Posterior cingulate gyrus (tissue), 11 donors: Measurements from ENCODE around the gene PTPN14.
"Not testable (repeated sequence)": the region's sequence is repeated elsewhere in the genome, so short reads cannot be mapped to it uniquely, and the experiment has no call there.

Experiments
- DNase-seq, 10 donors: peaks; one replicate each; pipeline versions ENCODE4 v3.0.0 to v3.0.0-alpha.2; 2020 to 2021; ENCODE audit warnings: mixed read lengths in 3 of 10
- intact Hi-C: fragments of 100-400 bp; cut with DNase I; formaldehyde crosslinking; loops from one replicate; pipeline ENCODE4 v1.15.1; 2023

The PTPN14 gene

DNA sequence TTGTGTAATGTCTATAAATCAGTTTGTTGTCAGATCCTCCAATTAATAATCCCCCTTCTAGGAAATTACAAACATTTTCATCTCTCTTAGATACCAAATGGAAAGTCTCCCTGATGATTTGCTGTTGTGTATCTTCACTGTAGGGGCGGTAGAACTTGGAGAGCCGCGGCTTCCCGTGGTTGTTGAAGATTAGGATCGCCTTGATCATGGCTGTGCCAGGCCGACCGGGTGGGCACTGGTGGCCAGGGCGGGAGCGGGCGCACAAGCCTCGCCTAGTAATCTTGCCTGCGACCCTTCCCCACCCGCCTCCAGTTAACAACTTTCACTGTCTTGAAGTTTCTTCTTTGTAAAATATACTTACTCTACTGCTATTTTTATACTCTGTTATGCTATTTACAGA, 68.2 kb downstream of the PTPN14 start:
- intact Hi-C loops, DNase-seq: not testable (repeated sequence)

DNA sequence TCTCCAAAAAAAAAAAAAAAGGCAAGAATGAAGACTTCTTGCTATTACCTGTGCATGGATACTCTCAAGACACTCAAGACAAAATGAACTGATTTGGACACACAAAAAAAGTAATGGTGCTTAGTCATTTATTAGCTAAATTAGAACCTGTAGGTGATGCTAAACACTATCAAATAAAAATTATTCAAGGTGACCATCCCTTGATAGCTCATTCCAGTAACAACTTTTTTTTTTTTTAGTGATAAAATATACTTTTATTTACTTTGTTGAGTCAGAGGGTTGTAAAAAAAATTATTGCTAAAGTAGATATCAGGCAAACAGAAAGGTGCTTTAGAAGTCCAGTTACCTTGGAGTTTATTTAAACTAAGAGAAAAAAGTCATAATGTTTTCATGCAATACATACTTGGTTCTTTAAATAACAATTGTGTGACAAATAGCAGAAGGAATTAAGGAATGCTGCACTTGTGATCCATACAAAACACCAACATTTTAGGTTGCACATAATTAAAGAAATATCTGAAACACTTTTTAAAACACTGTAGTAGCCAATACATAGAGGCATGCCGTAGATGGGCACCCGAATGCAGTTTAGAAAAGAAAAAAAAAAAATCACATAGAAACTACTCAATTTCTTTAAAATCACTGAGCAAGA, 69.3 kb downstream of the PTPN14 start:
- intact Hi-C loops, DNase-seq: not testable (repeated sequence)

DNA sequence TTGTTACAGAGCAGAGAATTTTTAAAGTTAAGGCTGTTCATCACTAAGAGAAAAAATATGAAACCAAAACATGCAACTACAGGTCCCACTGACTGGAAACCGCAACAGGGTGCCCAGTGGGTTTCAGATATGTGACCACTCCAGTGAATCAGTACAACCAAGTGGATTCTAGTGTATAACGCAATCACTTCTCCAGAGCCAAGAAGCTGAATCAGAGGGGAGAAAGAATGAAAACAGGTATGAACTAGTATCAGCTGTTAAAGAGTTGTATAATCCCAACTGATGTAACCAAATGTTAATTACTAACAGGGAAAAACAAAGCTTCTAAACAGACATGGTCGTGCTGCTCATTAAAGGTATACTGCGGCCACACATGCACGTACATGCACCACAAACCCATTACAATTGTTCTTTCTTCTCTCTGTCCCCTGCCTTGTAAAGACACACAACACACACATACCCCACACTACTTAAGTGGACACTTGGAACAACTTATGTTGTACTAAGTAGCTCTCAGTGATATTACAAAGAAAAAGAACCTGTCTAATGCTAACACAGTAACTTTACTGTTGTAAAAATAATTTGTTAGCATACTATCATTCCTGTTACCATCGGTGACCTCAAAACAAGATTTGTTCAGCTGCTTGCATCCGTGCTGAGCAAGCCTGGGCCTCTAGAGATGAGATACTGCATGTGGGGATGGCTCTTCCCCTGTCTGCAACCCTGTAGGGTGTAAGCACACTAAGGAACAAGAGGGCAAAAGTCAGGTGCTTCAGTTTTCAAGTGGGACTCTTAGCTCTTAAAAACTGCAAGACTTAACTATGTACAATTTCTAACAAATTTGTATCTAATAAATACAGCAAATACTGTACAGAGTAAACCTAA, 74.2 kb downstream of the PTPN14 start:
- intact Hi-C loops: no loop called here
- no peak for DNase-seq

DNA sequence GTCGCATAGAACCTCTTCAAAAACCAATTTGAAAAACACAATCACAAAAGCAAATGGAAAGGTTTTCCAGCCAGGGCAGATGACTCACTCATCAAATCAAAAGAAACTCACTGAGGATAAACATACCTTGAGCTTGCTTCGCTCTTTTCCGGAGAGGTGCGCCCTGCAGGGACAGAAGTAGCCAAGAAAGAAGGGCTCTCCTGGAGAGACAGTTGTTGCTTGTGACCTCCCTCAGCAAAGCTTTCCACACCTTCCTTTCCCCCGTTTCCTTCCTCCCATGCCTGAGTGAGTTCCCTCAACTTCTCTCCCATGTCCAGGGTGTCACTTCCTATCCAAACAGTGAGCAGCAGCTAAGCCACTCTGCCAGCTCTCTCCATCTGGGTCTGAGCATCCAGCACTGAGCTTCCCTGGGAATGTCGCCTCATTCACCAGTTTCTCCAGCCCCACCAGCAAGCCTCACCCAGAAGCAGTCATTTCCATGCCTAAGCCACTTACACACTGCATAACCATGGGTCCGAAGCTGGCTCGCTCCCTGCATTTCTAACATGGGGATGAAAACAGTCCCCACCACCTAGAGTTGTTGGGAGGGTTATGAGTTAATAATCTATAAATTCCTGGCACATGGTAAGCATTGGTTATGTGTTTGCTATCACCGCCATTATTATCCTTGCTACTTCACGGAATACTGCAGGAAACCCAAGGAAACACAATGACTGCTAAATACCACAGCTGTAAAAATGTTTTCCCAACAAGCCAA, 75.0 kb downstream of the PTPN14 start:
- no peak for DNase-seq
- intact Hi-C loops: no loop called here

DNA sequence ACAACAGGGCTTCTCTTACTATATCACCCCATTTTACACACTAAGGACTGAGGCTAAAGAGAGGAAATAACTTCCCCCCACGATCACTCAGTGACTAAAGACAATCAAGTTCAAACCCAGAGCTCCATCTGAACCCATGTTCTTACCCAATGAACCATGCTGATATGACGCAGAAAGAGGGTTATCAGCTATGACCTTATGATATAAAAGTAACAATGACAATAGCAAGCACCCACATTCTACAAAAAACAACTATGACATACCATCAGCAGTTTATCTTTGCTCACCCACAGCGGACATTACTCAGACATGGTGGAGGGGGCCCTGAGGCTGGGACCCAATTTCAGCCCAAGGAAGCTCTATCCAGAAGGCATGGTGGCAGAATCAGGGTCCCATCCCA, 75.7 kb downstream of the PTPN14 start:
- DNase-seq: no peak
- intact Hi-C loops: no loop called here

DNA sequence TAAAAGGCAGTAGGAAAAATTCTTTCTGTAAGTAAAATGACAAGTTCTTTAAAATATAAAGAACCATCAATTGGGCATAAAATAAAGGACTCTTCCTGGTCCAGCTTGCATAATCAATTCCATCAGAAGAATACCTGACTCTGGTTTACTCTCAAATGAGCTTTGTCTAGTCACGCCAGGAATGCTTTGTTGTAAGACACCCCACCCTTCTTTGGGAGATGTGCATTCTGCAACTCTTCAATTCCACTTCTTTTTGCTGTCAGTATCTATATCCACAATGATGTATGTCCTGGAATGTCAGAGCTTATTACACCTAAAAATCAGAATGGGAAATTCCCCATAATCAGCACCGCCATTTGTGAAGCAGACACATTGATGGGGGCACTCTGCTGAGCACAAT, 76.1 kb downstream of the PTPN14 start:
- DNase-seq: no peak
- intact Hi-C loops: no loop called here

DNA sequence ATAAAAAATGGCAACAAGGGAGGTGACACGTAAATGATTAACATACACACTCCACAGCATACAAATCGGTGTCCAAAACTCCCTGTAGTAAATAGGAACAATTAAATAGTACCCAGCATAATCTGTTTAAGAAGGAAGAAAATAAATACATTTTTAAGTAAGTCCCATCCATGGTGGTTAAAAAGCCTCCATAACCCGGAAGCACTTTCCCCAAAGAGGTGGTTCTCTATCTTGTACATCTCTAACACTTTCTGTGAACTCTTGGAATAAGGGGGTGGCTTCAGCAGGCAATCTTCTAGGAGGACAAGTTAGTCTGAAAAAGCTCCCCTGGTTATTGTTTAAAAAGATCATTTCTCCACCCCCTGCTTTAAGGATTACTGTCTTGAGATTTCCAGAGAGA, 76.9 kb downstream of the PTPN14 start:
- intact Hi-C loops: no loop called here
- DNase-seq: no peak

DNA sequence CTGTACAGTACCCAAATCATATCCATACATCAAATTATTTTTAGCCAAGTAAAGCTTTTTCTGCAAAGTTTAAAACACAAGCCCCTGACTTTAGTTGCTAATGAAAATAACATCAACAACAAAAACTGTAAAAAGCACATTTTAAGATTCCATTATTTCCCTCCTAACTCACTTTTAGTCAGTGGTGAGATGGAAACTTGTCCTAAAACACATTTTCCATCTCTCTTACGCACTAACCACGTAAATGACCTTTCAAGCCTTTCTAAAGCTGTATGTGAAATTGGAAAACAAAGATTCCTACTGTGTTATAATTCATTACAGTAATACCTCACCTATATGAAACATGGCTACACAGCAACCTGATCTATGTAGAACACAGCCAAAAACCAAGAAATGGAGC, 77.5 kb downstream of the PTPN14 start:
- no peak for DNase-seq
- intact Hi-C loops: no loop called here

DNA sequence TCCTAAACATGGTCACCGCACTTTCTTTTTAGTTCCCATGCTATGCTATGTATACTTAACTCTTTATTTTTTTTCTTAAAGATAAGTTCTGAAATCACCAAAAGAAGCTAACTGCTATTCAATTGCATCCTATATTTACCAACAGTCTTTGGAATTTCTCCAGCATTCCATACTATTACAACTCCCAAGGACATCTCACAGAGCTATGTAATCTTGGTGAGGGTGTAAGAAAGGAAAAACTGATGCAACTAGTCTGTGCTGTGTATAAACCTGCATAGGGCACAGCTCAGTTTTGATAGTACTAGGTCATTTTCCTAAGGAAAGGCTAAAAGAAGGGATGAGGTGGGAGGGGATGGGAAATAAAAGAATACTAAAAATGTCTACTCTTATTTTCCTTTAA, 78.0 kb downstream of the PTPN14 start:
- no peak for DNase-seq
- intact Hi-C loops: no loop called here

DNA sequence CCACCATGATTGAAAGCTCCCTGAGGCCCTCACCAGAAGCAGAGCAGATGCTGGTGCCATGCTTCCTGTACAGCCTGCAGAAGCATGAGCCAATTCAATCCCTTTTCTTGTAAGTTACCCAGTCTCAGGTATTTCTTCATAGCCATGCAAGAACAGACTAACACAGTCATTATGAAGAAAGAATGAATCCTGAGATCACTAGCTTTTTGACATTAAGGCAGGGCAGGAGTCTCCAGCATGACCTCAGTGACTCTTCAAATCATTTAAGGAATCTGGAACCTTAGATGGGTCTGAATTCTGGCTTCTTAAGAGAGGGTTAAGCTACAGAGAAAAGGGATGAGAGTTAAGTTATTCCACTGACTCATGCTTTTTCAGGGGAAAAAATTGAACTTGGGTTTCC, 79.0 kb downstream of the PTPN14 start:
- intact Hi-C loops: no loop called here
- no peak for DNase-seq

DNA sequence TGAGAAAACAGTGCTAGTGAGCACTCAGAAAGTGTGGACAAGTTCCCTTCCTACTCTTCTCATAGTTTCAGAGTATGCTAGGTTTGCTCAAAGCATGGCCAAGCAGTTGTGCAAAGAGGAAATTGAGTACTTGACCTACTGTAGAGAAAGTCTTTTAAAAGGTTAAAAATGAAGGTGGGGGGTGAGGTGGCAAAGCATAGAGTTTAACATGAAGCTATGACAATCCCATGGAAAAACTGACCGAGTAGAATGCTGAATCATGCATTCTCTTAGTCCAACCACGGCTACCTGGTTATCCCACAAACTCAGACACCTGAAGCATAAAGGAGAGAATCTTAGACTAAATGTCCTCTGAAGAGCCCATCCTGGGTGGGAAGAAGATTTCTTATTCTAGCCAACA, 79.9 kb downstream of the PTPN14 start:
- intact Hi-C loops: no loop called here

DNA sequence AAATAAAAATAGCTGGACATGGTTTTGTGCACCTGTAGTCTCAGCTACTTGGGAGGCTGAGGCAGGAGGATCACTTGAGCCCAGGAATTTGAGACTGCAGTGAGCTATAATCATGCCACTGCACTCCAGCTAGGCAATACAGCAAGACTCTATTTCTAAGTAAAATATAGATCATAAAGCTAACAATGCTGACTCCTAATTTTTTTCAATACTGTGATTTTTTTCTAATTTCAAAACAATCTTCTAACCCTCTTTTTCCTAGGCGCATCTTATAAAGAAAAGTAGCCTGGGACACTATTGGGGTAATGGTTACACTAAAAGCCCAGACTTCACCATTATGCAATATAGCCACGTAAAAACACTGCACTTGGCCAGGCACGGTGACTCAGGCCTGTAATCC, 81.3 kb downstream of the PTPN14 start:
- intact Hi-C loops: no loop called here
- no peak for DNase-seq

More for the DNA sequence above, 79.9 kb downstream of the PTPN14 start:
- DNase-seq: no peak

DNA sequence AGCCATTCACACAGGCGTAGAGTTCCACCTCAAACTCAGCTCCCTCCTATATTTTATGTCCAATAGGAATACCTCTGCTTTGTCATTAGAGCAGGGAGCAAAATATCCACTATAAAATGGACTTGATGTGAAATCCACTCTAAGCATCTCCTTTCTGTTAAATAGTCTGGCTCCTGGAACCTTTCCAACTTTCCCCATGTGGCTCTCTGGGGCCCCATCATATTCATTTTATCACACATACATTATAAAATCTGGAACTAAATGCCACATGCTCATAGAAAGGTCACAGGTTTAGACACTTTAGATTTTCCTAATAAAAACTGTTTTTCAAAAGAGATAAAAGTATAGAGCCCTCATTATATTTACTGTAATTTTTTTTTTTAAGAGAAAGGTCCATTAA, 82.1 kb downstream of the PTPN14 start:
- DNase-seq: no peak
- intact Hi-C loops: no loop called here

DNA sequence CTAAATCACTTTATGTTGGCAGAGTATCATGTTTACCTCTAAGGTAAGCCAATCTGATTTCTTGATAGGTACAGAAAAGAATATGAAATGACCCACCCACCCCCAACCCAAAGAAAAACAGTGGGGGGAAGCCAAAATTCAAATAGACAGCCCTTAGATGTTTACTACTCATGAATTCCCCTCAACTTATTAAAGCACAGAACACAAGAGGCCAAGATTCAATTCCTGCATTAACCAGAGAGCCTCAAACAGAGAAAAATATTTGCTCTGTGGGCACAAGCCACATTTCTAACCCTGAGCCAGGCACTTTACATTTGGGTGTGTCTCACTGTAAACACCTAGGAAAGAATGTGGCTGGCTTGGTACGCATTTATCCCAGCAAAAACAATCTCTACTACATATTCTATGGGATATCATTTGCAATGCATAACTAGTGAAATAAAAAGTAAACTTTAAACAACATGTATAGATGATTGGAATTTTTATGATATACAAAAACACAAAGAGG, 84.3 kb downstream of the PTPN14 start:
- intact Hi-C loops: no loop called here
- no peak for DNase-seq

DNA sequence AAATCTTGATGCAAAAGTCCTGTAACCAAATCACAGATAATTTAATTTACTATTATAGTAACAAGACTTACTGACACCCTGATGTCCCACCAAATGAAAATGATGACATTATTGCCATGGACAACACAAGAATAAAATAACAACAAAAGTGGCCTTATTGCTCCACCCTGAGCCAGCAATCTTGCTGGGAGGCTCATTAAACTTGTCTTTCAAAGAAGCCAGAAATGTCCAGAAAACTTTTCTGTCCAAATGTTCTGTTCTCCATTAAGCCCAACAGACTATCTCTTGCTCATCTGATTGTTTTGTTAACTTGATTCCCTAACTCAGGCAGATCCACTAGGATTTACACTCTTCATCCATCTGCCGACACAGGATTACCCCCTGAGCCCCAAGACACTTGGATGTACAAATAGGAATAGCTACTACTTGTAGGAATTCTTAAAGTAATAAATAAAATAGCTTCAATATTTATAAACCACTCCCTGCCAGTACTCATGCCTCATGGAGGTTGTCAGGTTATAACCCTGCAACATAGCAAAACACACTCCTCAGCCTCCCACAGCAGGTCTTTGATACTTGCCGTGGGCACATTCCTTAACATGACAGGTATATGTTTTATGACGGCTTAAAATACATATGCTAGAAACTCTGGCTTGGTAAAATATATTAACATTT, 84.9 kb downstream of the PTPN14 start:
- DNase-seq: no peak
- intact Hi-C loops: no loop called here

DNA sequence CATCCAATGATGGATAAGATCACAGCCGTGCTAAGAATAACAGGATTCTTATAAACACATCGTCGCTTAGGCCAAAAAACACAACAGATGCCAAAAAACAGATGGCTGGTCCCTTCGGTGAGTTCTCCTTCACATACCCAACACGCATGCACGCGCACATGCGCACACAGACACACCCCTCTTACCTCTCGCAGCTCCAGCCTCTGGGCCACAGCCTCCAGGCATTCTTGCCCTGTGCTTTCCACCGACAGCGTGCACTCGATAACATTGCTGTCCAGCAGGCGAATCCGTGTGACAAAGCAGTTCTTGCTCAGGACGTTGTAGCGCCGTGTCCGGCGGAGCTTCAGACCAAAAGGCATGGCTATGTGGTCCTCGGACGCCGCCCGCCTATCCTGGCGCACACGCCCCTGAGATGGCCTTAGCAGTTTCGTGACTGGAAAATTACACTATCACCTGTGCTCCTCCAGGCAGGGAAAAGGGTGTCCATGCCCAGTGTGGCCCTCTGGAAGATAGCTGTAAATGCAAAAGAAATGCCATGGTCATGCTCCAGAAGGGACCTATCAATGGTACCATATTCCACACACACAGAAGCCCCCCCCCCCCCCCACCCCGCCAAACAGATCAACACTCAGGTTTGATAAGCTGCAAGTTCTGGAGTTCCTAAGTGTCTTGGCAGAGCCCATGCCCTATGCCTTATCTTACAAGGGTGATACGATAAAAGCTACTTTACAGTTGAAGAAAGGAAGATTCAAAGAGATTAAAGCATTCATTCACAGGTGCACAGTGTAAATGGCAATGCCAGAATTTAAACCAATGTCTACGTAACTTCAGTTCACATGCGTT, 86.7 kb downstream of the PTPN14 start:
- peak in 6 of 10 donors; percentile 11 to 89 (median 52) for DNase-seq

DNA sequence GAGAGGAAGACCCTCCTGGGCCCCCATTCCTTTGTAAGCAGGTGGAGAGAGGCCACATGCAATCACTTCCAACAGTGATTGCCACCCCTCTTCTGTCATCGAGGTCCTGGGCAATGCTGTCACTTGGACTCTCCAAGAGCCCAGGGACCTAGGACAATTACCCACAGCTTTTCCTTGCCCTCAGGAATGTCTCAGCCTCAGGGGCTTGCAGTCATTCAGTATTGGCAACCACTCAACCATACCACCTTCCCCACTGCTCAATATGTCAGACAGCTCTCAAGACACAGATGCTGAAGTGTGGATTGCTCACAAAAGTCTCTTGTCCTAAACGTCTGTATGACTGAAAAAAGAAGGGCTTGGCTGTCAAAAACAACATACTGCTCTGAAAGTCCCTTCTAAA, 87.8 kb downstream of the PTPN14 start:
- intact Hi-C loops: no loop called here
- DNase-seq: no peak

More for the DNA sequence above, 86.7 kb downstream of the PTPN14 start:
- intact Hi-C loops: no loop called here

DNA sequence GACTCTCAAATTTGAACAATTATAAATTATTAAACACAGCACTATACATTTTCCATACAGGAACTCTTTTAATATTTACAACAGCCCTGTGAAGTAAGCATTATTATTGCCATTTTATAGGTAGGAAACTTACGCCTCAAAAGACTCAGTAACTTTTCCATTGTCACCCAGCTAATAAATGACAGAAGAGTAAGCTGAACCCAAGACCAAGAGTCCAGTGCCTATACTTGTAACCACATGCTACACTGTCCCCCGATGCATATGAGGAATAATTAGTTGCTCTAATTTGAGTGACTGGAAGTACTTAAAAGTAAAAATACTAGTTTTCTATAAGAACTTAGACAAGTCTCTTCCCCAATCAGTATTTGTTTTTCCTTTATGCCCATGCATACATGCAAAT, 88.5 kb downstream of the PTPN14 start:
- no peak for DNase-seq
- intact Hi-C loops: no loop called here

DNA sequence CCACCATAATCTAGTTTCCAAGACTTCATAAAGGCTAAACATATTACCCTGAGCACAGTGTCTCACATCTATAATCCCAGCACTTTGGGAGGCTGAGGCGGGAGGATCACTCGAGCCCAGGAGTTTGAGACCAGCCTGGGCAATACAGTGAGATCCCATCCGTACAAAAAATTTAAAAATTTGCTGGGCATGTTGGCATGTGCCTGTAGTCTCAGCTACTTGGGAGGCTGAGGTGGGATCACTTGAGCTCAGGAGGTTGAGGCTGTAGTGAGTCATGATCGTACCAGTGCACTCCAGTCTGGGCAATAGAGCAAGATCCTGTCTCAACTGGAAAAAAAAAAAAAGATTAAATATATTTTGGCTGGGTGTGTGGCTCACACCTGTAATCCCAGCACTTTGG, 90.1 kb downstream of the PTPN14 start:
- DNase-seq: no peak

More for the DNA sequence above, 90.1 kb downstream of the PTPN14 start:
- intact Hi-C loops: no loop called here
